NCI-H146 (cell line): ENCODE measurements around the gene SPP2.

Source experiments
- DNase-seq: peaks from one replicate; lab custom pipeline; 2025; lab: John Stamatoyannopoulos, UW

SPP2 gene

DNA sequence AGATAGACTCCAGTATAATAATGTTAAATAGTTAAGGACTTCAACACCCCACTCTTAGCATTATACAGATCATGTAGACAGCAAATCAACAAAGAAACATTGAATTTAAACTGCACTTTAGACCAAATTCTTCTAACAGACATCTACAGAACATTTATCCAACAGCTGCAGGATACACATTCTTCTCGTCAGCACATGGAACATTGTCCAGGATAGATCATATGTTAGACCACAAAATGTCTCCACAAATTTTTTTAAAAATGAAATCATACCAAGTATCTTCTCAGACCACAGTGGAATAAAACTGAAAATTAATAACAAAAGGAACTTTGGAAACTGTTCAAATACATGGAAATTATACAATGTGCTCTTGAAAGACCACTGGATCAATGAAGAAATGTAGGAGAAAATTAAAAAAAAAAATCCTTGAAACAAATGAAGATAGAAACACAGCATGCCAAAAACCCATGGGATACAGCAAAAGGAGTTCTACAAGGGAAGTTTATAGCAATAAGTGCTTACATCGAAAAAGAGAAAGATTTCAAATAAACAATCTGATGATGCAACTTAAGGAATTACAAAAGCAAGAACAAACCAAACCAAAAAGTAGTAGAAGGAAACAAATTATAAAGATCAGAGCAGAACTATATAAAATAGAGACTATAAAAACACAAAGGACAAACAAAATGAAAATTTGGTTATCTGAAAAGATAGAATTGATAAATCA, 12.3 kb upstream of the SPP2 start:
- no peak for DNase-seq

DNA sequence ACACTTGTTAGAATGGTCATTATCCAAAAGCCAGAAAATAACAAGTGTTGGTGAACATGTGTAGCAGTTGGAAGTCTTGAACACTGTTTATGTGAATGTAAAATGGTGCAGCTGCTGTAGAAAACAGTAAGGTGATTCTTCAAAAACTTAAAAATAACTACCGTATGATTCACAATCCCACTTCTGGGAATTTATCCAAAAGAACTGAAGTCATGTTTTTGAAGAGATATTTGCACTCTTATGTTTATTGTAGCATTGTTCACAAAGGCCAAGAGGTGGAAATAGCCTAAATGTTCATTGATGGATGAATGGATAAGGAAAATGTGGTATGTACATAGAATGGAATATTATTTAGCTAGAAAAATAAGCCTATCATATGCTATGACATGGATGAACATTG, 6.3 kb upstream of the SPP2 start:
- DNase-seq = no peak

DNA sequence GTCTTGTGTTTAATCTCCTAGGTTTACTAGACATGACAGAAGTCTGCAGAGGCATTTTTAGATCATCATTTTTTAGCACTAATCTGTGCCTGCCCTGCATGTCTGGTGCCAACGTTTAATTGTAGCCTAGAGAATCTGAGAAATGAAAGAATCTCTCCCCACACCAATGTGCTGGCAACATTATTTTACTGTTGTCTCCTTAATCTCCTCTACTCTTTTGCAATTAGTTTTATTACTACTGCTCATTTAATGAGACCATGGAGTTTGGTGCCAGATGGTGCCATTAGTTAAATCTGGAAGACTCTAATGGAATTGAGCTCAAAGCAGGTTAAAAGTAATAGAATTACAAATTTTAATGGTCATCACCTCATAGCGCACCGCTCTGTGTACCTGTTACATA, 4.0 kb upstream of the SPP2 start:
- no peak for DNase-seq

DNA sequence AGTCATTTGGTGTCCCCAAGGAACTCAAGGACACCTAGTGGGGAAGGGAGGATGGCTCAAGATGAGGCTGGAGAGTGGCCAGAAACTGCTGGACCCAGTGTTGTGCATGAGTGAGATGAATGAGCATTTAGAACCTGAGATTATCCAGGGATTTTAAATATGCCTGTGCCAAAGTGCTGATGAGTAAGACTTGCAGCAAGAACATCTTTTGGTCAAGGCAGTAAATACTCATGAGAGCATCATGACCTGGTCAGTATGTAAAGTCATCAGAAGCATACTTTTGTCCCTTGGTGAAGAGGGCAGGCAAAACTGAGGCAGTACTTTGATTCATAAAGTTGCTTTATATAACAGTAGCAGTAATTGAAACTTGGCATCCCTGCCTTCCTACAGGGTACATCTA, 3.1 kb upstream of the SPP2 start:
- DNase-seq = no peak

DNA sequence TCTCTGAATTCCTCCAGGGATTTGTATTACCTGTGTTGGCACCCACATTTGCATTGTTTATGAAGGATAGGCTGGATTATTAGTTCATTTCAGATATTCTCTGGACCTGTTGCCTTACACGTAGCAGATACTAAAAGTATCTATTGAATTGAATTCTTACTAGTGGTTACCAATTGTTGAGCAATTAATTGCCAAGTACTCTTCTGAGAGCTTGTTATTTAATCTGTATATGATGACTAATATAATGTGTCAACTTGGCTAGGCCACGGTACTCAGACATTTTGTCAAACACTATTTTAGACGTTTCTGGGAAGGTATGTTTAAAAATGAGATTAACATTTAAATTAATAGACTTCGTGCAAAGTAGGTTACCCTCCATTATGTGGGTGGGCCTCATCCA, 2.5 kb upstream of the SPP2 start:
- no peak for DNase-seq

DNA sequence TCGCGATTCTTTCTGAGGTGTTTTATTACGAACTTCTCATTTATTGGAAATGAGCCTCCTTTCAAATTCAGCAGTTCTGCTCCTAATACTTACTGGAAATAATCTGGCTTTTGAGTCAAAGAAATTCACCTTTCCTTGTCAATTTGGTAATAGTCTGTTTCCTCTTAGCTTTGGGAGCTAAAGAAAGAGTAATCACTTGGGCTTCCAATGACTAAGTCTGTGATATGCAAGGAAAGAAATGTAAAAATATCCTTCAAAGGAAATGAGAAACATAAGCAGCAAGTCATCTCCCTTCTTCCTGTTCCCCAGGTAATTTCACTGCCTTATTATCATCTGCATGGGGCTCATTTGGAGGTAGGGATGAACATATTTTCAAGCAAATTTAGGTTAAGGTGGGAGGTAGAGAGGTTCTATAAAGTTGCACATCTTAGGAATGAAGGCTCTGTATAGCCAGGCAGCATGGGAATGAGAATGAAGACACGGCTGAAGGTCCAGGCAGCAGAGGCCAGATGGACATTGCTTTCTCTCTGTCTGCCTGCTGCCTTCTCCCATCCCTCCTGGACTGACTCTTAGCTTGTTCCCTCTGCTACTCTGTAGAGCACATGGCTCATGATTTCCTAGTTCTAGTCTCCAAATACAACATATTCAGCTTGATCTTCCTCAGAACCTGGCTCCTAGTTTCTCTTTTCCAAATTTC, 1.0 kb downstream of the SPP2 start:
- no peak for DNase-seq

DNA sequence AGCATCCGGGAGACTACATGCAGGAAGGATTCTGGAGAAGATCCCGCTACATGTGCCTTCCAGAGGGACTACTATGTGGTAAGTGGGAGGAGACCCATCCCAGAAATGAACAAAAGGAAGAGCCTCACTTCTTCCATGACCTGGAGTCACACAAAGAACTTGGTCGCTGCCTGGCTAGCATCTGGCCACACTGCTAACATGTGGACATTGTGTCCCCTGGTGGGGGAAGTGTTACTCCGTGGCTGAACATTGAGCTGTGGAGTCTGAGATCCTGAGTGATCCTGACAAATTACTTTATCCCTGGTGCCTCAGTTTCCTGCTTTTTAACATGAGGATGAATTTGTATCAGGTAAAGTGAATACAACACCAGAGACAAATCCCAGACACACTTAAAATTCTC, 8.4 kb downstream of the SPP2 start:
- DNase-seq = no peak

DNA sequence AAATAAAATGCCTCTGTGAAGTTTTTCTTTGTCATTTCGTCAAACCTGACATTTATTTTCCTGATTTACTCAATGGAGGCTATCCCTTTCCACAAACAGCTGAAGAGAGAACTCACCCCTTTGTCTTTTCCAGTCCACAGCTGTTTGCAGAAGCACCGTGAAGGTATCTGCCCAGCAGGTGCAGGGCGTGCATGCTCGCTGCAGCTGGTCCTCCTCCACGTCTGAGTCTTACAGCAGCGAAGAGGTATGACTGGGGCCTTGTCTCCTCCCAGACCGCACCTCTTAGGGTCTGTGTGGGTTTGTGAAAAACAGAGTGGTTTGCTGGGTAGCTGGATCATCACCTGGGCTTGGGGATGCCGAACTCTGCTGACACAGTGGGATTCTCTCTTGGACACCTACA, 9.7 kb downstream of the SPP2 start:
- DNase-seq = peak; percentile 84

DNA sequence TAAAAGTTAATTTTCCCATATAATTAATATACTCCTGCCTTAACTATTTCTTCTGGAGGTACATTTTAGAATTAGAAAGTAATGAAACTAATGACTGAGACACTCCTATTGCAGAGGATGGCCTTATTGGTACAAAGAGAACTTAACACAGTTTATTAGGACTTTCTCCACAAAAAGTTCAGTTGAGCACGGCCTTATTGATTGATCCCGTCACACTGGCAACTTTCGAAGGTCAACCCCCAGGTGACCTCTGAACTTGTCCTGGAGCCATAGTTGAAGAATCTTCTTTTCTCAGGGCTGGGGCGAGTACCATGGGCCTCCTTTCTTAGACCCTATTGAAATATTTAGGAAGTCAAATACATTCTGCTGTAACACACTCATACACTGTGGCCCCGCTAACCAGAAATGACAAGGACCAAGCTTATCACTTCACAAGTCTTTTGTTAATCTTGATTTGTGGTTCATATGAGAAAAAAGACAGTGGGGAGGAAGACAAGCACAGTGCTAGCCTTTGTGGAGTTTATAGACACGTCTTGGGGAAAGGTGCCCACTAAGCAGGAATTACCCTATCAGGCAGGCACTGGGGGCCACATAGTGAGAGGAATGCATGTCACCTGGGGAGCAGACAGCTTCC, 11.2 kb downstream of the SPP2 start:
- no peak for DNase-seq

DNA sequence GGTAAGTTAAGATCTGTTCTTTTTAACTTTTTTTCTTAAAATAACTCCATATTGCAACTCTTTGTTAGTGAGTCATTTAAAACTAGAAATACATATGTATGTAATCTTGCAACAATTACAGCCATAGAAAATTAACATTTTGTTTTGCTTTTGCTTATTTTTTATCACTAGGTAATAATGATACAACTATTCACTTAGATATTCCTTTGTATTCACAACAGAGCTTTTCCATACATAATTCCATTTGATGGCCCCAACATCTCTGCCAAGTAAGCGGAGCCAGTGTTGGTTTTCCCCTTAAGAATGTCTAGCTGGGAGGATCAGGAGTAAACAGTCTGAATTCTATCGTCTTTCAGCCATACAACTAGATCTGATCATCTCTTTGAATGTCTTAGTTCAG, 16.1 kb downstream of the SPP2 start:
- no peak for DNase-seq

DNA sequence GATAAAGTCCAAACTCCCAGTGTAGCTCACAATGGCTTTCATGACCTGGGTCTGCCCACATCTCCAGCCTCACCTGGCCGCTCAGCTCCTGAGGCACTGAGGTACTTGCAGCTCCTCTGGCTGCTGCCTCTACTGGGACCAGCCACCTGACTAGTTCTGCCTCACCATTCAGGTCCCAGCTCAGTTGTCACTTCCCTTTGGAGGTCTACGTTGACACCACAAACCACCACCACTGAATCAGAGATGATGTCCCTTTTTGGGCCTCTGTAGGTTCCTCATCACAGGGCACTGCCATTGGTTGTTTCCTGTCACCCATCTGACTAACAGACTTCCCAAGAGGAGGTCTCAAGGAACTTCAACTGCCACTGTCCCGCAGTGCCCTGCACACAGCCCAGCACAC, 21.2 kb downstream of the SPP2 start:
- no peak for DNase-seq

DNA sequence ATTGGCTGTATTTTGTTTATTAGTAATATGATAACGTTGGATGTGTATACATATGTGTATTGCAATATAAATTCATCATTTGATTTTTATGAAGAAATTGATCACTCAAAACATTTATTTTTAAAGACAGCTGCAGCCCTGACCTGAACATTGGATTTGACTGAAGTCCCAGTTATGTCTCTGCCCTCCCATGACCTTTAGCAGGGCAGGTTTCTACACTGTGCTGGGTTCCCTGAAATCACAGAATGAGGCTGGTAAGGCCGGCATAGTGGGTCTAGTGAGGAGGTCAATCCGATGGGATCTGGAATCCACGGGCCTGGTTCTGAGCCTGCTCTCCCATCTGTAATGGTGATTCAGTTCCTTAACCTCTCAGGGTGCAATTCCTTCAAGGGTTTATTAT, 22.0 kb downstream of the SPP2 start:
- DNase-seq = no peak

DNA sequence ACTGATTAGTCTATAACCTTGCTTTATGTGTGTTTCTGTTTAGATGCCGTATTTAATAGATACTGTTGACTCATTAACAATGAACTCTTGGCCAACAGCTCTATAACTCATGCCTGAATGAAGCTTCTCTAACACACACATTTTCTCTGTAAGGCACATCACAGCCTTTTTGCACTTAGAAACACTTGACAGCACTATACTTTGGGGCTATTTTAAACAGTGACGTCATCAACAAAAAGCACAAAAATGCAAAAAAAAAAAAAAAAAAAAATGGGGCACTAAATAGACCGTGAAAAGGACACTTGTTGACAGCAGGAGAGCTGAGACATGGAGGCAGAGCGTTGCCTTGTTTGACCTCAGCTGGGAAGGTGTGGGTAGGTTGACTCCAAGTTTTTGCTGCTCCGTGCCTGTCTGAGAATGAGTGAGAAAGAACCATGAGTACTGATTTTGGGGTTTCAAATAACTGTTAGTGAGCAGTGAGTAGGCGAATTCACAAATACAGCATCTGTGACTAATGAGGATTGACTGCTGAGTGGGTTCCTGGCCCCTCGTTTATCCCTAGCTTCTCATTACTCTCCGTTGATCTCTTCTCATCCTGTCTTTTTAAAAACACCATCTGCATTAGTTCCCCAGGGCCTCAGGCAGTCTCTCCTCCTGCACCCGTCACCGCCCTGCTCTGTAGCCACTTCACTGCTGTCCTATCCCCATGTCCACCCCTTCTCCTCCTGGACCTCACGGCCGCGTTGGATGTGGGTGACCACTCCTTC, 24.4 kb downstream of the SPP2 start:
- DNase-seq = no peak

DNA sequence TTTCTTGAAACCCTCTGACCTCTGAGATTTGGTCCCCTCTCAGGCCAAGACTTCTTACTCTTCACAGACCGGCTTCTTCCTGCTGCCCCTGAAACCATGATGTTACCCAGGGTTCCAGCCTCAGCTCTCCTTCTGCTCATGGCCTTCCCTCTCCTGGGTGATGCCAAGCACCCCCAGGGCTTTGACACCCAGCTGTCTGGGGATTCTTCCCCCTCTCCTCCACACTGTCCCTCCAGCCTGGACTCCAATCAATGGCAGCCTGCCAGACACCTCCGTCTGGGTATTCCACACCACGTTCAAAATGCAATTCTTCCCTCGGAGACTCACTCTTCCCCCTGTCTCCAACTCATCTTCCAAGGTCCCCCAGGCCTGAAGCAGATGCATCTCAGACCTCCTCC, 25.0 kb downstream of the SPP2 start:
- no peak for DNase-seq

DNA sequence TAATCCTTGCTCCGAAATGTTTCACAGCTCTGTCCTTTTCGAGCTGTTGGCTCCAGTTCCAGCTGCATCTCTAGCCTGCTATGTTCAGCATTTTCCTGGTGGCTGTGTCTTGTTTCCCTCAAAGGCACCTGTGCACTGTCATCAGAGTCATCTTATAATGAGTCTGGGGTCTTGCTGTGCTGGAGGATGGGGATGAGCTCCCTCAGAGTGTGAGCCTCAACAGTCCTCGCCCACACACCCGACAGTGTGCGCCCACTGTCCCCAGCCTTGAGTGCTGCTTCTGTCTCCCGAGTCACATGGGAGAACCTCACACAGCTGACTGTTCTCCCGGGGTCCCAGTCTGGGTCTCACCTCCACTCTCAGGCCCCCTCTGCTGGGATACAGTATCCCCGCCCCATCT, 25.4 kb downstream of the SPP2 start:
- DNase-seq = no peak

DNA sequence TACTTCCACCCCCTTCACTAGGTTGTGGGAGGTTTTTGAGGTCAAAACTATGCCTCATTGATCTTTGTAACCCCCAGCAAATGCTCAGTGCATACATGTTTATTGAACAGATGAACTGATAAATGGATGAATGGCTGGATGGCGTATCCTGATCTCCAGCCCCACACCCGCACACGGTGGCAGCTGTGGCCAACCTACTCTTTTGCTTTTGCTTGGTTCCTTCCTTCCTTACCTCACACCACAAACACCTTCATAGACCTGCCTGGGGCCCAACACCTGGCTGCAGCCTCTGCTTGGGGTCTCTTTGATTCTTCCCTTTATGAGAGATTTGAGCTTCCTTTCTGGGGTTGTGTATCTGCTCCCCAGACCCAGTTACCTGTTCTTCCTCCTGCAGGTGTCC, 25.9 kb downstream of the SPP2 start:
- DNase-seq = no peak

DNA sequence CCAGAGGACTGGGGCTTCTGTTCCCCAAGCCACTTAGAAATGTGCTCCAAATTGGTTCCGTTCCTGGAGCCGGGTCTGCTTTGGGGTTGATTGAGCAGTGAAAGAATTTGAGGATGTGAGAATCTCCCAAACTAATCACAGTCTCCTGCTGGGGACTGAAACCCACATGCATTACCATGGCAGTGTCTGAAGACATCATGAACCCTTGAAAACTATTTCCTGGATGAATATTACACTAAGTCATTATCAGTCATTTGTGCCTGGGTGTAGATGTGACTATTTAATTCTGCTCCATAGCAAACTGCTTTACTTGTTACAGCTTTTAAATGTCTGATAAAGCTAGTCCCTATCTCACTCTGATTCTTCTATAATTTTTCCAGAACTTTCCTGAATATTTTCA, 27.6 kb downstream of the SPP2 start:
- DNase-seq = no peak

DNA sequence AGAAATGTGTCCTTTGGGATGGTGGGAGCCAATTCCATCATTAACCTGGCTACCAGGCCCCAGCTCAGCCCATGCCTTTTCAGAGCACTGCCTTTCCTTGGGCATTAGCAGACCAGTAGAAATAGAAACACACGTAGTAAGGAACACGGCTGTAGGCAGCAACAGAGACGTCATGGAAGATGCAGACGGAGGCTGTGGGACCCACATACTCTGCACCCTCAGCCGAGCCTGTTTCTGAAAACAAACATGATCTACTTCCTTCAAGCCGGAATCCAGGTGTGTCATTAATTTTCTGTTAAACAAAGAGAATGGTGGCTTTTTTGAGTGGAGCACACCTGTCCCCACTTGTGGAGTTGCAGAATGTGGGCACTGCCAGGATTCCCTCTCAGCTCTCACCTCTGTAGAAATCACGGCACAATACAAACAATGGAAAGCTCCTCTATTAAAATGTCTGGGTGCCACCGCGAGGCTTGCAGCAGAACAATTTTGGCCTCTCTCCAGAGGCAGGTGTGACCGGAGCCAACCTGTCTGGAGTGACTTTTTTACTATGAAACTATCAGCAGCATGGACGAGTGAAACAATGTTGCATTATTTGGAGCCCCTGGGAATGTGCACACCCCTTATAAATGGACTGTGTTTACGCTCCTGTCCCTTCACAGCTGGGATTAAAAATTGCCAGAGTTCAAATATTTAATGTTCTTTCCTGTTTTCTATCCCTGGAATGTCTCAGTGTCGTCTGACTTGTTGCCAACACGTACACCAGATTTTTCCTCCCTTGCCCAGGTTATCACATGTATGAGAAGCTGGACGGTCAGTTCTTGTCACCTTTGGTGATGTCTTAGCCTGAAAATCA, 31.7 kb downstream of the SPP2 start:
- peak; percentile 60 for DNase-seq

DNA sequence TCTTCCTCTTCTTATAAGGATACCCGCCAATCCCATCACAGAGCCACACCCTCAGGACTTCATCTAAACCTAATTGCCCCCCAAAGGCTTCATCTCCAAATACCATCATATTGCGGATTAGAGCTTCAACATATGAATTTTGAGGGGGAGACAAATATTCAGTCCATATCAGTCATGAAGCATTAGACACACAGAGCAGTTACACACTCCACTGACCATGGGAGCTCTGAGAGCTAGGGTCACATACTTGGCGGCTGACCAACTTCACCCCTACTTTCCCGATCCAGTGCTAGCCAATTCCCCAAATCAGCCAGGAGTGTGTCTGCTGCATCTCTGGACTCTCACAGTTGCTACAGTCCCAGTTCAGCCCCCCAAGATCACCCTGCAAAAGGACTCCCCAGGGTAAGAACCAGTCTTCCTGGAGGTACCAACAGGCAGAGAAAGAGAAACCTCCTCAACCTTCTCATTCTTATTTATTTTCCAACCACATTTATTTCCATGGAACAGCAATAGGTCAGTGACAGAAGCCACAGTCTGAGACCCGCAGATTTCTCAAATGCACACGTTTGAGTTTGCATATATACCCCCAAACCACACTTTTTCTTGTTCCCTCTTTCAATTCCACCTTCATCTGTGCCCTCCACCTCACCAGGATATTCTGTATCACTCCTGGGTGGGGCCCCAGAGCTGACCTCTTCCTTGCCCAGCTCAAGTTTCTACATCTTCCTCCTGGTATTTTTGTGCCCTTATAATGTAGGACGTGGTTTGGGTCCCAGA, 33.3 kb downstream of the SPP2 start:
- DNase-seq = no peak

DNA sequence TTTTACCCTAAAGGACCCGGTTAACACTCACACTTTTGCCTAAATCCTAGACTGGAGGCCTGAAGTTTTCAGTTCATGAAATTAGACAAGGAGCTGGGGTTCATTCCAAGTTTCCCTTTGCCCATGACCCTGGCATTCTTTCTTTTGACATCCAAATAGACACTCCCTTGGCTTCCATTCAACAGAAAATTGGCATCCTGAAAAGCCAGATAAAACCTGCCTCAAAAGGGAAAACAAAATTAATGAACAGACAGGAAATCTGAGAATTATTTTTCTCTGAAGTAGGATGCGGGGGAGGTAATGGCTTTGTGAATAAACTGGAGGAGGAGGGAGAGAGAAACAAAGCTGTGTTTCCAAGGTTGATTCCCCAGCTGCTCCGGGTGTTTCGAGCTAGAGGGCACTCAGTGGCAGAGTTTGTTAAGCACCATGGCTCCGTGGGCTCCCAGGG, 41.0 kb downstream of the SPP2 start:
- peak; percentile 7 for DNase-seq

DNA sequence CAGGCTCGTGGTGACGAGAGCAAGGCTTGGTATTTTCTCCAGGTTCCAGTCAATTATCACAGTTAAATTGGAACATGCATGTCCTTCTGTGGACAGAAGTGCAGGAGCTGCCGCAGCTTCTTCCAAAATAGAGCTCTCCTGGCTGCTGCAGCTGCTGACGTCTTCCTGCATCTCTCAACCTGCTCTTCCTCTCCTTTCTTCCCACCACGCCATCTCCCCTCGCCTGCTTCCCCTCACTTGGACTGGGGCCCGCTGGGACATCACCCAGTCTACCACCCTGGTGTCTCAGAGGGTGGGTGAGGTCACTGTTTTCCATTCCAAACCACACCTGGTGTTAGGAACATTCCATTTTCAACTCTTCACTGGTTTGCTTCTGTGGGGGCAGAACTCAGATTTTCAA, 41.4 kb downstream of the SPP2 start:
- peak; percentile 10 for DNase-seq
